Measurements from ENCODE around the gene BSN.

DNA sequence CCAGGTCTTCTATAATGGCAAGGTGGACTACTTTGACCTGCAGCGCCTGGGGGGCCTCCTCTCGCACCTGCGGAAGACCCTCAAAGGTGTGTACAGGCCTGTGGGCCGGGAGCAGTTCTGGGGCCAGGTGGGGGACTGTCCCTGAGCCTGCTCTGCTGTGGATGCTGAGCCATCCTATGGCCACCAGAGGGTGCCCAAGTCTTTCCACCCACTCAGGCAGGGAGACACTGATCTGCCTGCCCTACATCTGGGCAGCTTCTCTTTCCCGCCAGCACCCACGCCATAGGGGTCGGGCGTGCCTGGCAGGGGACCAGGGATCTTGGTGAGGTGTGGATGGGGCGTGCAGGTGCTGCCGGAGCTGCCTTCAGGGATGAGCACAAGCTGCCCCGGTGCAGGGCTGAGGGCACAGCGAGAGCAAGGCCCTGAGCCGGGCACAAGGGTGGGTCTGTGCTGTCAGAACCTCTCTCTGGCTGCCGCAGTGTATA, 149.2 kb downstream of the BSN start:
- TF ChIP-seq EP300 (IDR thresholded peaks at IDR 0.05; ENCODE audit: borderline replicate concordance): no peak
- TF ChIP-seq, protein P1, sequence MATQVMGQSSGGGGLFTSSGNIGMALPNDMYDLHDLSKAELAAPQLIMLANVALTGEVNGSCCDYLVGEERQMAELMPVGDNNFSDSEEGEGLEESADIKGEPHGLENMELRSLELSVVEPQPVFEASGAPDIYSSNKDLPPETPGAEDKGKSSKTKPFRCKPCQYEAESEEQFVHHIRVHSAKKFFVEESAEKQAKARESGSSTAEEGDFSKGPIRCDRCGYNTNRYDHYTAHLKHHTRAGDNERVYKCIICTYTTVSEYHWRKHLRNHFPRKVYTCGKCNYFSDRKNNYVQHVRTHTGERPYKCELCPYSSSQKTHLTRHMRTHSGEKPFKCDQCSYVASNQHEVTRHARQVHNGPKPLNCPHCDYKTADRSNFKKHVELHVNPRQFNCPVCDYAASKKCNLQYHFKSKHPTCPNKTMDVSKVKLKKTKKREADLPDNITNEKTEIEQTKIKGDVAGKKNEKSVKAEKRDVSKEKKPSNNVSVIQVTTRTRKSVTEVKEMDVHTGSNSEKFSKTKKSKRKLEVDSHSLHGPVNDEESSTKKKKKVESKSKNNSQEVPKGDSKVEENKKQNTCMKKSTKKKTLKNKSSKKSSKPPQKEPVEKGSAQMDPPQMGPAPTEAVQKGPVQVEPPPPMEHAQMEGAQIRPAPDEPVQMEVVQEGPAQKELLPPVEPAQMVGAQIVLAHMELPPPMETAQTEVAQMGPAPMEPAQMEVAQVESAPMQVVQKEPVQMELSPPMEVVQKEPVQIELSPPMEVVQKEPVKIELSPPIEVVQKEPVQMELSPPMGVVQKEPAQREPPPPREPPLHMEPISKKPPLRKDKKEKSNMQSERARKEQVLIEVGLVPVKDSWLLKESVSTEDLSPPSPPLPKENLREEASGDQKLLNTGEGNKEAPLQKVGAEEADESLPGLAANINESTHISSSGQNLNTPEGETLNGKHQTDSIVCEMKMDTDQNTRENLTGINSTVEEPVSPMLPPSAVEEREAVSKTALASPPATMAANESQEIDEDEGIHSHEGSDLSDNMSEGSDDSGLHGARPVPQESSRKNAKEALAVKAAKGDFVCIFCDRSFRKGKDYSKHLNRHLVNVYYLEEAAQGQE (IDR thresholded peaks at IDR 0.05; ENCODE audit: low read depth): no peak
